ENCODE measurements around the gene TYSND1.
A peak's percentile ranks its signal among the peaks of the same experiment; 100 is the strongest.
"Not testable (repeated sequence)": the region's sequence is repeated elsewhere in the genome, so short reads cannot be mapped to it uniquely, and the experiment has no call there.

Gene TYSND1

GRCh38 chr10:70146489-70147258 is at the start of gene TYSND1:
Gene TYSND1 (minus strand): TSS chr10:70146700. CDS start chr10:70146586, 114 bp downstream.
- peak; percentile 88 for DNase-seq

- DNase-seq, result no peak
Measured at GRCh38 chr10:70193391-70193844, 46.9 kb upstream of the TYSND1 start.

- DNase-seq, result no peak
Measured at GRCh38 chr10:70192326-70192968, 45.9 kb upstream of the TYSND1 start.

GRCh38 chr10:70191972-70192305 is 45.4 kb upstream of the TYSND1 start:
- DNase-seq, result no peak

- no peak for DNase-seq
Measured at GRCh38 chr10:70191161-70191971, 44.9 kb upstream of the TYSND1 start.

GRCh38 chr10:70190581-70190980 is 44.1 kb upstream of the TYSND1 start:
- DNase-seq, result no peak

- no peak for DNase-seq
Measured at GRCh38 chr10:70190102-70190501, 43.6 kb upstream of the TYSND1 start.

GRCh38 chr10:70188768-70189167 is 42.3 kb upstream of the TYSND1 start:
- no peak for DNase-seq

GRCh38 chr10:70186571-70186970 is 40.1 kb upstream of the TYSND1 start:
- DNase-seq, result no peak

- DNase-seq, result no peak
Measured at GRCh38 chr10:70186090-70186489, 39.6 kb upstream of the TYSND1 start.

GRCh38 chr10:70183304-70183703 is 36.8 kb upstream of the TYSND1 start:
- DNase-seq, result no peak

- DNase-seq, result not testable (repeated sequence)
Measured at GRCh38 chr10:70179209-70179608, 32.7 kb upstream of the TYSND1 start.

GRCh38 chr10:70178139-70178725 is 31.7 kb upstream of the TYSND1 start:
- no peak for DNase-seq

GRCh38 chr10:70176441-70176840 is 29.9 kb upstream of the TYSND1 start:
- DNase-seq, result no peak

GRCh38 chr10:70175516-70175915 is 29.0 kb upstream of the TYSND1 start:
- no peak for DNase-seq

- DNase-seq, result no peak
Measured at GRCh38 chr10:70174058-70174741, 27.7 kb upstream of the TYSND1 start.

- no peak for DNase-seq
Measured at GRCh38 chr10:70169649-70170364, 23.3 kb upstream of the TYSND1 start.

- DNase-seq, result no peak
Measured at GRCh38 chr10:70169011-70169410, 22.5 kb upstream of the TYSND1 start.

GRCh38 chr10:70167246-70167645 is 20.7 kb upstream of the TYSND1 start:
- no peak for DNase-seq

GRCh38 chr10:70166394-70166793 is 19.9 kb upstream of the TYSND1 start:
- no peak for DNase-seq

- DNase-seq, result no peak
Measured at GRCh38 chr10:70164163-70164562, 17.7 kb upstream of the TYSND1 start.

GRCh38 chr10:70163448-70163847 is 16.9 kb upstream of the TYSND1 start:
- DNase-seq, result no peak

Data from DMS79 treated with DMSO at 0.1 percent for 48 hours (cell line).